KMS-11 (cell line): Measurements from ENCODE around the gene P2RY14.

Experiments
- H2AFZ ChIP-seq: fragments of 200-600 bp; sonication (generic); 2 replicates; pipeline ENCODE4 v1.6.1; 2016; ENCODE audit warnings: antibody characterized with exemption, mixed run types, low read depth
- H3K27ac ChIP-seq: fragments of 200-600 bp; sonication (generic); 2 replicates; pipeline ENCODE4 v1.6.1; 2016; ENCODE audit warnings: mild to moderate bottlenecking, mixed run types
- H3K27me3 ChIP-seq: fragments of 200-600 bp; sonication (generic); 2 replicates; pipeline ENCODE4 v1.6.1; 2017; ENCODE audit warnings: mild to moderate bottlenecking, low read depth, mixed run types, moderate library complexity; ENCODE audit not compliant: insufficient read depth
- H3K36me3 ChIP-seq: fragments of 200-600 bp; sonication (generic); 2 replicates; pipeline ENCODE4 v1.6.1; 2017; ENCODE audit warnings: mild to moderate bottlenecking, mixed run types; ENCODE audit not compliant: insufficient read depth
- H3K4me1 ChIP-seq: fragments of 200-600 bp; sonication (generic); 2 replicates; pipeline ENCODE4 v1.6.1; 2016; ENCODE audit warnings: mild to moderate bottlenecking, low read depth, mixed run types; ENCODE audit not compliant: poor library complexity, severe bottlenecking
- H3K4me2 ChIP-seq: fragments of 200-600 bp; sonication (generic); 2 replicates; pipeline ENCODE4 v1.7.0; 2016; ENCODE audit warnings: mild to moderate bottlenecking, mixed run types
- H3K4me3 ChIP-seq: fragments of 200-600 bp; sonication (generic); IDR thresholded peaks from 2 replicates; pipeline ENCODE4 v1.6.1; 2017; ENCODE audit warnings: low read depth, low read length, mixed read lengths; ENCODE audit not compliant: insufficient read depth
- H3K79me2 ChIP-seq: fragments of 200-600 bp; sonication (generic); 2 replicates; pipeline ENCODE4 v1.6.1; 2016; ENCODE audit warnings: low read depth, mixed run types; ENCODE audit not compliant: insufficient read depth
- H3K9ac ChIP-seq: fragments of 200-600 bp; sonication (generic); 2 replicates; pipeline ENCODE4 v1.6.1; 2016; ENCODE audit warnings: mild to moderate bottlenecking, mixed run types
- H4K20me1 ChIP-seq: fragments of 200-600 bp; sonication (generic); 2 replicates; pipeline ENCODE4 v1.6.1; 2016; ENCODE audit warnings: mild to moderate bottlenecking, mixed run types; ENCODE audit not compliant: insufficient read depth
- TF ChIP-seq, protein P1 (sequence below): fragments of 200-600 bp; sonication (generic); conservative IDR thresholded peaks from 2 replicates; pipeline ENCODE4 v1.6.1; 2017; ENCODE audit warnings: low read depth, mild to moderate bottlenecking, antibody characterized with exemption, low read length, moderate library complexity, mixed read lengths

Gene P2RY14

DNA sequence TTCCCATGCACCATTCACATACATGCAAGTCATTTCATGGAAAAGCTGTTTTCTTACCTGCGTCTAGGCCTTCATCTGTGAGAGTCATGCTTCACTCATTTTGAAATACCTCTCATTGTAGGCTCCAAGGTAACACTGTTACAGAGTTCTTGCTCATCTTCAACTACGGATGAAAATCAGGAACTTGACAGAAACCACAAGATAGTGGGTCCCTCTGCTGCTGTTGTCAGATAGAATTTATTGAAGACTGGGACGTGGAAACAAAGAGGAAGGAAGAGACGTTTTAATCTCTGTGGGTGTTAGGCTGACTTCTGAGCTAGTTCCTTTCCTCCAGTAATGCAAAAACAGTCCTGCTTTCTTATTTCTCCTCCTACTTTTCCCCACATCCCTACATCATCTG lies at the start of gene P2RY14:
Gene P2RY14, minus strand, starts transcription at position 313 of the 400 bp plus-strand sequence. CDS start 64,226 bp downstream, outside the sequence.
- Histone ChIP-seq H4K20me1 (no peaks in the 10 kb centered on the region), H3K4me2 (no peak within 1 kb of the TSS), H3K4me1 (peaks cover 2% of the 10 kb centered on the region), H3K79me2 (no peaks in the 10 kb centered on the region), H3K27ac (no peak within 1 kb of the TSS), H3K36me3 (no peaks in the 10 kb centered on the region), H3K9ac (no peak within 1 kb of the TSS), H3K4me3 (no peak within 1 kb of the TSS), H2AFZ (no peak within 1 kb of the TSS), H3K27me3 (no peaks in the 10 kb centered on the region)
- TF ChIP-seq, protein P1, sequence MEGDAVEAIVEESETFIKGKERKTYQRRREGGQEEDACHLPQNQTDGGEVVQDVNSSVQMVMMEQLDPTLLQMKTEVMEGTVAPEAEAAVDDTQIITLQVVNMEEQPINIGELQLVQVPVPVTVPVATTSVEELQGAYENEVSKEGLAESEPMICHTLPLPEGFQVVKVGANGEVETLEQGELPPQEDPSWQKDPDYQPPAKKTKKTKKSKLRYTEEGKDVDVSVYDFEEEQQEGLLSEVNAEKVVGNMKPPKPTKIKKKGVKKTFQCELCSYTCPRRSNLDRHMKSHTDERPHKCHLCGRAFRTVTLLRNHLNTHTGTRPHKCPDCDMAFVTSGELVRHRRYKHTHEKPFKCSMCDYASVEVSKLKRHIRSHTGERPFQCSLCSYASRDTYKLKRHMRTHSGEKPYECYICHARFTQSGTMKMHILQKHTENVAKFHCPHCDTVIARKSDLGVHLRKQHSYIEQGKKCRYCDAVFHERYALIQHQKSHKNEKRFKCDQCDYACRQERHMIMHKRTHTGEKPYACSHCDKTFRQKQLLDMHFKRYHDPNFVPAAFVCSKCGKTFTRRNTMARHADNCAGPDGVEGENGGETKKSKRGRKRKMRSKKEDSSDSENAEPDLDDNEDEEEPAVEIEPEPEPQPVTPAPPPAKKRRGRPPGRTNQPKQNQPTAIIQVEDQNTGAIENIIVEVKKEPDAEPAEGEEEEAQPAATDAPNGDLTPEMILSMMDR: no peak

- no peak overlapping the region for H3K4me2 ChIP-seq
- H3K4me1 ChIP-seq: no peaks in the 10 kb centered on the region
- no peaks in the 10 kb centered on the region for H4K20me1 ChIP-seq
- H3K9ac ChIP-seq: no peak overlapping the region
- no peak overlapping the region for H2AFZ ChIP-seq
- TF ChIP-seq, protein P1: peak; percentile 65
- no peaks in the 10 kb centered on the region for H3K36me3 ChIP-seq
- H3K27me3 ChIP-seq: no peaks in the 10 kb centered on the region
- H3K79me2 ChIP-seq: no peaks in the 10 kb centered on the region
- no peak overlapping the region for H3K27ac ChIP-seq
- H3K4me3 ChIP-seq: no peak overlapping the region
These were observed 49.3 kb upstream of the P2RY14 start for GRCh38 chr3:151327571-151328198.

DNA sequence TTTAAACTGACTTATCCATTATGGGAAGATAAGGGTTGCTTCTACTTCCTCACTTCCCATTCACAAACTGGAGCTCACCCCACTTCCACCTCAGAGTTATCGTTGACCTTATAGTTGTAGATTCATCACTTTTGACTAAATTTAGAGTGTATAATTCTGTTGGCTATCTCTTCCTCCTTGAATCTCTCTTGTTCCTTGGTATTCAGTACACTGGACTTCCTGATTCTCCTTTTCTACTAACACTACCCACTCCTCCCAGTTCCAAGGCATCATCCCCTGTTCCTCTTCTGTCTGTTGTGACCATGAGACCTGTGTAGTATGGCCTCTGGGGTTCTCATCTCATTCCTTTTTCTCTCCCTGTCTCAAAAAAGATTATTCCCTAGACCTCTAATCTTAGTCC lies 44.2 kb upstream of the P2RY14 start:
- H3K9ac ChIP-seq: no peak overlapping the region
- no peaks in the 10 kb centered on the region for H3K27me3 ChIP-seq
- no peak overlapping the region for H3K4me2 ChIP-seq
- H4K20me1 ChIP-seq: no peaks in the 10 kb centered on the region
- H2AFZ ChIP-seq: no peak overlapping the region
- TF ChIP-seq, protein P1: no peak
- H3K79me2 ChIP-seq: no peaks in the 10 kb centered on the region
- H3K36me3 ChIP-seq: no peaks in the 10 kb centered on the region
- no peak overlapping the region for H3K4me3 ChIP-seq
- H3K27ac ChIP-seq: no peak overlapping the region
- H3K4me1 ChIP-seq: peaks cover 2% of the 10 kb centered on the region

DNA sequence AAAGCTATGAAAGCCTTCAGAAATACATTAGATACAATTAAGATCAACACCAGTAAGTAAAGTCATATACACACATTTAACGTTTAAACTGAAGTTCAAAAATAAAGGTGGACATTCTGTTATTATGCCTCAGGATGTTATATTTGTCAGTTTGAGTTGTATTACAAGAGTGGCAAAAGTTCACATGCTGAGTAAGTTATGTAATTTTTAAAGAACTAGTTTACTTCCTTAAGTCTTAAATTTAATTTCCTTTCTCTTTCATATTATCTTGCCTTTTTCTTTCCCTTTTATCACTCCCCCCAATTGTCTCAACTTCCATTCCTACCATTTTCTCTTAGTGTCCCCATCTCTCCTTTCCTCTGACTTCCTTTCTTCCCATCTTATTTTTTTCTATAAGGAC lies 43.2 kb upstream of the P2RY14 start:
- Histone ChIP-seq H3K4me1 (peaks cover 12% of the 10 kb centered on the region), H3K27ac (no peak overlapping the region), H3K4me3 (no peak overlapping the region), H3K79me2 (no peaks in the 10 kb centered on the region), H3K27me3 (no peaks in the 10 kb centered on the region), H3K36me3 (no peaks in the 10 kb centered on the region), H4K20me1 (no peaks in the 10 kb centered on the region), H2AFZ (no peak overlapping the region), H3K4me2 (no peak overlapping the region), H3K9ac (no peak overlapping the region)
- TF ChIP-seq, protein P1: no peak
